ENCODE results near the gene LEMD1.
"Not testable (repeated sequence)": the region's sequence is repeated elsewhere in the genome, so short reads cannot be mapped to it uniquely, and the experiment has no call there.

LEMD1 gene

DNA sequence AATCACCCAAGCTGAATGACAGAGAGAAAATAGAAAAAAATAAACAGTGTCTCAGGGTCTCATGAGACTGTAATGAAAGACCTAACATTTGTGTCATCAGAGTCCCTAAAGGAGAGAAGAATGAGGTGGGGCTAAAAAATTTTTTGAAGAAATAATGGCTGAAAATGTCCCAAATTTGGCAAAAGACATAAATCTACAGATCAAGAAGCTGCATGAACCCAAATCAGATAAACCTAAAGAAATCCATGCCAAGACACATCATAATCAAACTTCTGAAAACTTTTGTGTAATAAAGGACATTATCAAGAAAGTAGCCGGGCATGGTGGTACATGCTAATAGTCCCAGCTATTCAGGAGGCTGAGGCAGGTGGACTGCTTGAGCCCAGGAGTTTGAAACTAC lies 29.2 kb downstream of the LEMD1 start:
- FAIRE-seq (no peak), DNase-seq (ENCODE audit: insufficient read length, low spot score) (no peak)
- TF ChIP-seq, protein P1, sequence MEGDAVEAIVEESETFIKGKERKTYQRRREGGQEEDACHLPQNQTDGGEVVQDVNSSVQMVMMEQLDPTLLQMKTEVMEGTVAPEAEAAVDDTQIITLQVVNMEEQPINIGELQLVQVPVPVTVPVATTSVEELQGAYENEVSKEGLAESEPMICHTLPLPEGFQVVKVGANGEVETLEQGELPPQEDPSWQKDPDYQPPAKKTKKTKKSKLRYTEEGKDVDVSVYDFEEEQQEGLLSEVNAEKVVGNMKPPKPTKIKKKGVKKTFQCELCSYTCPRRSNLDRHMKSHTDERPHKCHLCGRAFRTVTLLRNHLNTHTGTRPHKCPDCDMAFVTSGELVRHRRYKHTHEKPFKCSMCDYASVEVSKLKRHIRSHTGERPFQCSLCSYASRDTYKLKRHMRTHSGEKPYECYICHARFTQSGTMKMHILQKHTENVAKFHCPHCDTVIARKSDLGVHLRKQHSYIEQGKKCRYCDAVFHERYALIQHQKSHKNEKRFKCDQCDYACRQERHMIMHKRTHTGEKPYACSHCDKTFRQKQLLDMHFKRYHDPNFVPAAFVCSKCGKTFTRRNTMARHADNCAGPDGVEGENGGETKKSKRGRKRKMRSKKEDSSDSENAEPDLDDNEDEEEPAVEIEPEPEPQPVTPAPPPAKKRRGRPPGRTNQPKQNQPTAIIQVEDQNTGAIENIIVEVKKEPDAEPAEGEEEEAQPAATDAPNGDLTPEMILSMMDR (IDR thresholded peaks at IDR 0.05; ENCODE audit: insufficient read depth, missing control alignments), result no peak

DNA sequence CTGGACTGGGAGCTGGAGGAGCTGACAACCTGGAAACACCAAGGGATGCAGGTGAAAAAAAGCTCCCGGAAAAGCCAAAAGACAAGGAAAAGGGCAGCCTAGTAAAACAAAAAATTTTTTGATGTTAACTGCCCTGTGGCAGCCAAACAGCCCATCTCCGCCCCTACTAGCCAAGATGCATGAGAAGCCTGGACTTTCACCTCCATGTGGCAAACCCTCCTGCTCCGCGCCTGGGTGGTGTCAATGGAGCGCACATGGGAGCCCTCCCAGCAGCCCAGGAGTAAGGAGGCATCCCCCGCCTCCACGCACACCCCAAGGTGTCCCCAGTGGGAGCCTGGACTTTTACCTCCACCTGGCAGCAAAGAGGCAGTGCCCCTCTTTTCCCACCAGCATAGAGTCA lies 30.5 kb downstream of the LEMD1 start:
- FAIRE-seq (no peak), DNase-seq (ENCODE audit: insufficient read length, low spot score) (no peak)
- TF ChIP-seq, protein P1 (IDR thresholded peaks at IDR 0.05; ENCODE audit: insufficient read depth, missing control alignments), result no peak

- TF ChIP-seq, protein P1 (IDR thresholded peaks at IDR 0.05; ENCODE audit: insufficient read depth, missing control alignments), result no peak
- FAIRE-seq (no peak), DNase-seq (ENCODE audit: insufficient read length, low spot score) (no peak)
These were observed 34.0 kb downstream of the LEMD1 start for GRCh38 chr1:205387845-205388244.

DNA sequence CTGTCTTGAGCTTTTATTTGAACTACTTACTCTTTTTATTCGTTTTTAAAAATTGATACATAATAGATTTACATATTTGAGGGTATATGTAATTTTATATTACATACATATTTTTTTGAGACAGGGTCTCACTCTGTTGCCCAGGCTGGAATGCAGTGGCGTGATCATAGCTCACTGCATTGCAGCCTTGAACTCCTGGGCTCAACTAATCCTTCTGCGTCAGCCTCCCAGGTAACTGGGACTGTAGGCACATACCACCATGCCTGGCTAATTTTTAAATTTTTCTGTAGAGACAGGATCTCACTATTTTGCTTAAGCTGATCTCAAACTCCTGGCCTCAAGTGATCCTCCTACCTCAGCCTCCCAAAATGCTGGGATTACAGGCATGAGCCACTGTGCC lies 38.9 kb downstream of the LEMD1 start:
- not testable (repeated sequence) for DNase-seq (ENCODE audit: insufficient read length, low spot score); FAIRE-seq

DNA sequence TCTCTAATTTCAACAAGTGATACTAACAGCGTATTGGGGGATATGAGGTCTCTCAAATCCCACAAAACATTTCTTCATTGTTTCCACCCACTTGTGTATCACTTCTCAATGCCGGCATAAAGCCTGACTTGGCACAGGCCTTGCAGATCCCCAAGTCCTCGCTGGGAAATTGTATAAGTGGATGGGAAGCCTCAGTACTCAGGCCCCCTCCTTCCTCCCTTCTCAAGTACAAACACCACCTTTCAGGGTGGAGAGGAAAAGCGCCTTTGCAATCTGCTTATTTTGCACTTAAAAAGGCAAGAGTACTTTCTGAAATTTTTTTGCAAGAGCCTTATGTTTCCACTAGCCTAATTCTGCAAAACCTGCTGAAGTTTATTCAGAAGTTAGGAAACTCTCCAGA lies 39.3 kb downstream of the LEMD1 start:
- no peak for FAIRE-seq
- DNase-seq (ENCODE audit: insufficient read length, low spot score), result no peak
- TF ChIP-seq, protein P1 (IDR thresholded peaks at IDR 0.05; ENCODE audit: insufficient read depth, missing control alignments), result no peak

GRCh38 chr1:205381305-205381704 lies 40.6 kb downstream of the LEMD1 start:
- TF ChIP-seq, protein P1 (IDR thresholded peaks at IDR 0.05; ENCODE audit: insufficient read depth, missing control alignments), result no peak
- FAIRE-seq (no peak), DNase-seq (ENCODE audit: insufficient read length, low spot score) (no peak)

DNA sequence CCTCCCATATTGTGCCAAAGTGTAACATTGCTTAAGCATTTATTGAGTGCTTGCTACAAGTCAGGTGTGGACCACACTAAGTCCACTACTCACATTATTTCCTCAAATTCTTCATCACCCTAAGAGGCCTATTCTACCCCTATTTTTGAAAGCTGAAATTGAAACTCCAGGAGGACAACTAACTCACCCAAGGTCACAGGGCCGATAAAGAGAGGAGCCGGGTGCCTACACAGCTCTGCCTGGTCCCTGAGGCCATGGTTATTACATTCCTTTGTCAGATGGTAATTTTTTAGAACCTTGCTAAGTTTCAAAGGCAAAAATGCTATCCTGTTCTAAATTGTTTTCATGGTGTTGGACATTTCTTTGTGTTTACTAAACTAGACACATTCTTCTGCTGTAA lies 41.0 kb downstream of the LEMD1 start:
- TF ChIP-seq, protein P1 (IDR thresholded peaks at IDR 0.05; ENCODE audit: insufficient read depth, missing control alignments), result no peak
- FAIRE-seq (no peak), DNase-seq (ENCODE audit: insufficient read length, low spot score) (no peak)

DNA sequence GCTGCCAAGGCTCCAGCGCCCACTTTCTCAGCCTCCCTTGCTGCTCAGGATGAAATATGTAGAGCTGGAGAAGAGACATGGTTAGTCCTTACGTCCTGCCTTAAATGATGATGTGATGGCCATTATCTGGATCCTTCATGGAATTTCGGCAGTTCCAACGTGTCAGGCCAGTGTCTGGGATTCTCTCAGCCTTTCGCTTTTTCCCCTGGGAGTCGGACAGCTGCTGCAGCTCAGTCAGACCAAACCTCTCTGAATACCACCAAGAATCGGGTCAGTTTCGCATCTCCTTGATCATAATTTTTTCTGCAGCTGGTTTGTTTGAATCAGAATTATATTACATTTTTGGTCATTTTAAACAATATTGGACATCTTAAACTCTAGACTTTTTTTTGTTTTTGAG lies 42.8 kb downstream of the LEMD1 start:
- no peak for FAIRE-seq
- DNase-seq (ENCODE audit: insufficient read length, low spot score), result no peak
- TF ChIP-seq, protein P1 (IDR thresholded peaks at IDR 0.05; ENCODE audit: insufficient read depth, missing control alignments), result no peak

Measured in D721Med (cell line).